Activated CD4-positive, alpha-beta T cell treated with anti-CD3 and anti-CD28 coated beads for 1 hour (primary cell): Measurements from ENCODE around the gene FNTB.

Experiments
- DNase-seq: peaks from one replicate; pipeline ENCODE4 v3.0.0-alpha.2; 2020

Gene FNTB

DNA sequence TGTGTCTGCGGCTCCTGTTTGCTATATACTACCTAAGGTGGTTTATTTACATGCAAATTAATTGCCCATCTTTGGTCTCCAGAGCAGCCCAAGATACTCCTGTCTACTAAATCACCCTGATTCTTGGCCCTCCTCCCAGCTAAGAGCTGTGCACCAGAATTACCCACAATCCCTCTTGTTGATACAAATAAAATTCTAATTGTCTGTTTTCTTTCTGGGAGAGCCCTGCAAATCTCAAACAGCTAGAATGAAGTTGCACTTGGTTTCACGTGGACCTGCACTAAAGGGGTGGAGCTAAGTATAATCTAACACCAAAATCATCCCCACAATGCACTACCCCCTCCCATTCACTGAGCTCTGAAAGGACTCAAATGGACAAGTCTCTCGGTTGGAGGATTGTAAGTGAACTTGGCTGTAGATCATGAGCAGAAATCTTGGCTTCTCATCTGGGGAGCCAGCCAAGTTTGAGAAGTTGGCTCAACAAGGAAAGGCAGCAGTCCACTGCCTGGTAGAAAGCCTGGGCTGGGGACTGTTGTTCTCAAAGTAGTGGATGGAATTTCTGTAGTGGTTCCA lies 109.0 kb downstream of the FNTB start:
- no peak for DNase-seq

GRCh38 chr14:65096323-65097089 lies 109.8 kb downstream of the FNTB start:
- no peak for DNase-seq

- no peak for DNase-seq
Observed at GRCh38 chr14:65098586-65098985, 111.9 kb downstream of the FNTB start.

DNA sequence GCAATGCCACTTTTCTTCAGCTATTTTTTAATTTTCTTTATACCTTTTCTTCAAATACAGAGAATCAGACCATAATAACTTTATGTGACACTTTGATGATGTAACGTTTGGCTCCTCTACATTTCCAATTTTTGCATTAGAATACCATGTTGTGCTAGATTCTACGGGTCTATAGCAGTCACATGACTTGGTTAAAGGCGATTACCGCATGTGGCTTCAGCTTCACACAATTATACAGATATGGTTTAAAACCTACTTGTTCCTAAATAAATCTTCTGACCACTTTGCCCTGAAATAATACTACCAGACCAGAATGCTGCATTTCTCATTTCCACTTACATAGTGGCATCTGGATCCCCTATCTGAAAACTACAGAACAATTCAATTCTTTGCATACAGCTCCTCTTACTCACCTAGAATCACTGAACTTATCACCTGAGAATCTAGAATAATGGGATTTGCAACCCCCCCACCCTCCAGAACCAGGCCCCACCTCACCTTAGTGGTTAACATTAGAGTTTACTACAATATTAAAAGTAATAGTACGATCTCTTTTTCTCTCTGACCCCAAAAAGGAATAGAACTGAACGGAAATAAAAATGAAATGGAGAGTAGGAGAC lies 114.3 kb downstream of the FNTB start:
- no peak for DNase-seq

DNA sequence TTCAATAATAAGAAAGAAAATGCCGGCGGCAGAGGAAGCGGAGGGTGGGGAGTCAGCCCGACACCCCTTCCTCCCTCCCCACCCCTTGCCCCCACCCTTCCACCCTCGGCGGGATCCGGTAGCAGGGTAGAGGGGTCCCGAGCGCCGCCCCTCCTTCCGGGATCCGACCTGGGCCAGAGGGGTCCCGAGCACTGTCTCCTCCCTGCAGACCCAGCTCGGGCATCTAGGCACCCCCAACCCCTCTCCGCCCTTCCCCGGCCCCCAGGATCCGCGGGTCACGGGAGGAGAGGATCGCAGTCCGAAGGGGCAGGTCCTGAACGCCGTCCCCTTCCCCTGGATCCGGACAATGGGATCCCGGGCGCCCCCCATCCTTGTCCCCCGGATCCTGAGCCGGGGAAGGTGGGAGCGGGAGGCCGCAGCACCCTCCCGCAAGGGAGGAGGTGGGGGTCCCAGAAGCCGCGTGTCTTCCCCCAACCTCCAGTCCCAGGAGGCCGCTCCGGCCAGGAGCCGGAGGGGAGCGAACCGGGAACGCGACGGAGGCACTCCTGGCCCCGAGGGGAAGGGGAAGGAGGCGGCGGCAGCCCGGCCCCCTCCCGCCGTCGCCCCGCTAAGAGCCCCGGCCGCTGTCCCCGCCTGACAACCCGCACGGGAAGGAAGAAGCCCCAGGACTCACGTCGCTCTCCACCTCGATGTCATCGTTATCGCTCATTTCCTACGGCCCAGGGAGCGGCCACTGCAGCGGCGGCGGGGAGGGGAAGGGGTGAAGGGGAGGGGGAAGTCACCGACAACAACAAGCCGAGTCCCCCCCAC lies 115.1 kb downstream of the FNTB start:
- DNase-seq = peak; percentile 23

DNA sequence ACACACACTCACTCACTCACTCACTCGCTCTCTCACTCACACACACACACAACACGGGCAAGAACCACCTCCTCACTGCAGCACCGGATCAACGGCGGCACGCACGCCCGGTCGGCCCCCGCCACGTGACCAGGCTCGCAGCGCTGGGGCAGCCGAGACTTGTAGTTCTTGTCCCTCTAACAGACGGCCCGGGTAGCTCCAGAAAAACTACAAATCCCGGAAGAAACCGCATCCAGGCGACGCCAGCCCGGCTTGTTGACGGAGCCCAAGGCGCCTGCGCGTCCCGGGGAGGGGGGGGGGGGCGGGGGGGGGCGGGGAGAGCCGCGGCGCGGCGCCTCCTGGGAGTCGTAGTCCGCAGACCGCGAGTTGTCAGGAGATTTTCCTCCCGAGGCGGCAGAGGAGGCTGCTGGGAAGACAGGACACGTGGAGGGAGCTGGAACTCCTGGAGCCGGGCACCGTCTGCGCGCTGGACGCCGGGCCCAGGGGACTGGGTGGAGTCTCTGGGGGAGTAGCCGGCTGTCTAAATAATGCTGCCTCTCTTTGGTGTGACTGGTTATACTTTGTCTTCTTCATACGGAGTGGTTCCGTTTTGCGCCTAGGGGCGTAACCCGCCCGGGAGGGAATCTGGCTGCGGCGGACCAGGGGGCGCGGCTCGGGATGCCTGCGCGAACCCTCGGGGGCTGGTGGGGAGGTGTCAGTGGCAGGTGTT lies 115.9 kb downstream of the FNTB start, which contains the start of gene MAX:
TSS of gene MAX (minus strand) at position 77 of the 709 bp plus-strand sequence. CDS start 178 bp downstream, outside the sequence.
- peak; percentile 99 for DNase-seq

DNA sequence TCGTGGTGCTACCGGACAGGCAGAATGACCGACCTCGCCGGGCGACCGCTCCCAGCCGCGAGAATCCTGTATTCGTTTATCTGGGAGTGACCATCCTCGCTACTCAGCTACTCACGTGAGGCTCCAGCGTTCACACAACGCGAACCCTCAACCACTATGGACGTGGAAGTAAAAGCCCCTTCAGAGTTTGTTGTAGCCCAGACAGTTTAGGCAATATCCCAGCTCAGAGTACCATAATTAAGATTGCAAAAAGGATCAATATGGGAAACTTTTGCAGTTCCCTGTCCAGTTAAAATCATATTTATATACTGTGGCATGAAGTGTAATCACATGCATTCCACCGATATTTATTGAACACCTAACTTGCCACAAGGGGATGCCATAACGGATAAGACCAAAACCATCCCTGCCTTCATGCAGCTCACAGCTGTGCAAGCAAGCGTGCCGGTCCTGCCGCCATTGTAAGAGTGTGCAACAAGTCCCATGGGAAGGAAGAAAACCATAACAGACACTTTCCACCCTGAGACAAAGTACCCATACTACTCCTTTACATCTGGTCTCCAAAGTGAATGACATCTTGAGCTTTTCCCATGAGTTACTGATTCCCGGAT lies 116.6 kb downstream of the FNTB start:
- DNase-seq = no peak

DNA sequence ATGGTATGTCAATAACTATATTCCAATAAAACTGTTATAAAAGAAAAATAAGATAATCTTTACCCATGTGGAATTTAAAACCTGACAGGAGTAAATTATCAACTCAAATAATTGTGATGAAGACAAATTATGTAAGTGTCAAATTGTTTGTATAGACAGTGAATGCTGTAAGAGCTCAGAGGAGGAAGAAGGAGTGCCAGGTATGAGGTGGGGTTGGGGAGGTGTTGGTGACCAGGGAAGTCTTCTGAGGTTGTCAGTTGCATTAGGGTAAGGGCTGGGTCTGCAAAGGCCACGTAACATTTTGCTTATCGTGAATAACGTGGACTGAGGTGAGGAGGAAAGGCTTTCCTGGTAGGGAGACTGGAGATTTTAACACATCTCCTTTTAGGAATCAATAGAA lies 118.1 kb downstream of the FNTB start:
- DNase-seq = no peak

DNA sequence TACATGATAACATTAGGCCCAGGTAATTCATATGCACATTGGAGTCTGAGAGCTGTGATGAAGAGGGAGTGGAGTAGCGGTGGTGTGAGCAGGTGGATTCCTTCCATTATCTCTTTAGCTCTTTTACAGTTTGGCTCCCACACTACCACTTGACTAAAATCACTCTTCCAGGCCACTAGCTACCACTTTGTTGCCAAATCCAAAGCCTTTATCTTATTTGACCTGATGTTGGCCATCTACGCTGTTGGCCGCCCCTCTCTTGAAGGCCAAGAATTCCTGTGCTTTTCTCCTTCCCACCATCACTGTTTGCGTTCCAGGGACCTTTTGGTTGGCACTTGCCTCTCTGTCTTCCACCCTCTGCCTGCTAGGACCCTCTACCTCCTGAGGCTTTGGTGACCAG lies 119.6 kb downstream of the FNTB start:
- DNase-seq = no peak

GRCh38 chr14:65106736-65107135 lies 120.0 kb downstream of the FNTB start:
- no peak for DNase-seq

GRCh38 chr14:65107200-65107599 lies 120.5 kb downstream of the FNTB start:
- DNase-seq = no peak

GRCh38 chr14:65109357-65109756 lies 122.7 kb downstream of the FNTB start:
- DNase-seq = no peak

DNA sequence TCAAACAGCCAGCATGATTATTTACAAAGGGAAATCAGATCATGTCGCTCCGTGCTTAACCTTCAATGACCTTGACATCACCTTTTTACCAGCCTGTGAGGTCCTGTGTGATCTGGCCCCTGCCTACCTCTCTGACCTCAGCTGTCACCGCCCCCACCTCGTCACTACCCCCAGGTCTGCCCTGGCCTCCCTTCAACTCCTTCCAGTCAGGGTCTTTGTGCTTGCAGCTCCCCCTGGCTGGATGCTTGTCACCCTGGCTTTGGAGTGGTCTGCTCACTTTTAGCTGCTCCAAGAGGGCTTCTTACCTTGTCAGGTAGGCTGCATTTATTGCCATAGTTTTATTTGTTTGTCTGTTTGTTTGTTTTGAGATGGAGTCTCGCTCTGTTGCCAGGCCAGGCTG lies 123.8 kb downstream of the FNTB start:
- DNase-seq = no peak
